ENCODE results near the gene RUFY1.

GRCh38 chr5:179613460-179614071 is 63.2 kb downstream of the RUFY1 start:
- TF ChIP-seq, protein P1, sequence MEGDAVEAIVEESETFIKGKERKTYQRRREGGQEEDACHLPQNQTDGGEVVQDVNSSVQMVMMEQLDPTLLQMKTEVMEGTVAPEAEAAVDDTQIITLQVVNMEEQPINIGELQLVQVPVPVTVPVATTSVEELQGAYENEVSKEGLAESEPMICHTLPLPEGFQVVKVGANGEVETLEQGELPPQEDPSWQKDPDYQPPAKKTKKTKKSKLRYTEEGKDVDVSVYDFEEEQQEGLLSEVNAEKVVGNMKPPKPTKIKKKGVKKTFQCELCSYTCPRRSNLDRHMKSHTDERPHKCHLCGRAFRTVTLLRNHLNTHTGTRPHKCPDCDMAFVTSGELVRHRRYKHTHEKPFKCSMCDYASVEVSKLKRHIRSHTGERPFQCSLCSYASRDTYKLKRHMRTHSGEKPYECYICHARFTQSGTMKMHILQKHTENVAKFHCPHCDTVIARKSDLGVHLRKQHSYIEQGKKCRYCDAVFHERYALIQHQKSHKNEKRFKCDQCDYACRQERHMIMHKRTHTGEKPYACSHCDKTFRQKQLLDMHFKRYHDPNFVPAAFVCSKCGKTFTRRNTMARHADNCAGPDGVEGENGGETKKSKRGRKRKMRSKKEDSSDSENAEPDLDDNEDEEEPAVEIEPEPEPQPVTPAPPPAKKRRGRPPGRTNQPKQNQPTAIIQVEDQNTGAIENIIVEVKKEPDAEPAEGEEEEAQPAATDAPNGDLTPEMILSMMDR (IDR thresholded peaks at IDR 0.05): no peak
- TF ChIP-seq POLR2A (IDR thresholded peaks at IDR 0.05): no peak
